ENCODE measurements around the gene TRAPPC12.

DNA sequence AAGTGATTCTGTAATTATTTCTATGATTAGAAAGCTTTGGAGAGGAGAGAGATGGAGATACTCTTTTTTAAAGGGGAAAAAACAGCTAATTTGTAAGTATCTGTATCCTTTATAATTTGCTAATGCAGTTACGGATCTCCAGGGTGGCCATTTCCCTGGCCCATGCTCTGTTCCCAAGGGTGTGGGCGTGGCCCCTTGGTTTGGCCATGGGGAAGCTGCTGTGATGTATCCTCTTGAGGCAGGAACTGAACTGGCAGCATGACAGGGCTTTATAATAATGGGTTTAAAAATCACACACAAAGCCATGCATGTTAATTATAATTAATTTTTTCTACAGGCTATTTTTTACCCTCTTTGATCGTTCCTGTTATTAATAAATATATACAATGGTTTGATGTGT lies 27.0 kb downstream of the TRAPPC12 start:
- TF ChIP-seq, protein P1, sequence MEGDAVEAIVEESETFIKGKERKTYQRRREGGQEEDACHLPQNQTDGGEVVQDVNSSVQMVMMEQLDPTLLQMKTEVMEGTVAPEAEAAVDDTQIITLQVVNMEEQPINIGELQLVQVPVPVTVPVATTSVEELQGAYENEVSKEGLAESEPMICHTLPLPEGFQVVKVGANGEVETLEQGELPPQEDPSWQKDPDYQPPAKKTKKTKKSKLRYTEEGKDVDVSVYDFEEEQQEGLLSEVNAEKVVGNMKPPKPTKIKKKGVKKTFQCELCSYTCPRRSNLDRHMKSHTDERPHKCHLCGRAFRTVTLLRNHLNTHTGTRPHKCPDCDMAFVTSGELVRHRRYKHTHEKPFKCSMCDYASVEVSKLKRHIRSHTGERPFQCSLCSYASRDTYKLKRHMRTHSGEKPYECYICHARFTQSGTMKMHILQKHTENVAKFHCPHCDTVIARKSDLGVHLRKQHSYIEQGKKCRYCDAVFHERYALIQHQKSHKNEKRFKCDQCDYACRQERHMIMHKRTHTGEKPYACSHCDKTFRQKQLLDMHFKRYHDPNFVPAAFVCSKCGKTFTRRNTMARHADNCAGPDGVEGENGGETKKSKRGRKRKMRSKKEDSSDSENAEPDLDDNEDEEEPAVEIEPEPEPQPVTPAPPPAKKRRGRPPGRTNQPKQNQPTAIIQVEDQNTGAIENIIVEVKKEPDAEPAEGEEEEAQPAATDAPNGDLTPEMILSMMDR (IDR thresholded peaks at IDR 0.05 in 4 of 5, conservative IDR thresholded peaks at IDR 0.05 in 1 of 5), result no peak
- no peak for TF ChIP-seq POLR2A (IDR thresholded peaks at IDR 0.05)
